Occipital lobe (tissue), 2 donors: Measurements from ENCODE around the gene ZNF74. TPM values are rescaled to one million over a fixed set of nuclear protein-coding genes. Genes with fewer than 3 reads are reported as not detected.
"Not testable (repeated sequence)": the region's sequence is repeated elsewhere in the genome, so short reads cannot be mapped to it uniquely, and the experiment has no call there.

ENCODE experiments used
- DNase-seq: peaks from one replicate; lab custom pipeline; 2025; lab: John Stamatoyannopoulos, UW
- total RNA-seq: library from RNA; depleted of rRNA; stranded (reverse); fragments of >200 nt; gene quantifications from one replicate; pipeline ENCODE4 v1.2.3, GENCODE V29; 2014

The ZNF74 gene
- total RNA-seq, 1 donor from 2014 or later: 46.2 TPM

DNA sequence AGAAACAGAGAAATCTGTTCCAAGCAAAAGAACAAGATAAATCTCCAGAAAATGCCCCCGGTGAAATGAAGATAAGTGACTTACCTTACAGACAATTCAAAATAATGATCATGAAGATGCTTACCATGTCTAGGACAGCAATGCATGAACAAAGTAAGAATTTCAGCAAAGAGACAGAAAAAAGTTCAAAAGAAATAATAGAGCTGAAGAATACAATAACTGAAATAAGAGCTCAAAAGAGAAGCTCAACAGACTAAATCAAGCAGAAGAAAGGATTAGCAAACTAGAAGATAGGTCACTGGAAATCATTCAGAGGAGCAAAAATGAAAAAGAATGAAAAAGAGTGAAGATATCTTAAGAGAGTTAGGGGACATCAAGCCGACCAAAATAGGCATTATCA is 19.8 kb upstream of the ZNF74 start:
- not testable (repeated sequence) for DNase-seq

GRCh38 chr22:20376281-20376680 is 17.7 kb upstream of the ZNF74 start:
- not testable (repeated sequence) for DNase-seq

GRCh38 chr22:20376983-20377382 is 17.0 kb upstream of the ZNF74 start:
- DNase-seq: not testable (repeated sequence)

DNA sequence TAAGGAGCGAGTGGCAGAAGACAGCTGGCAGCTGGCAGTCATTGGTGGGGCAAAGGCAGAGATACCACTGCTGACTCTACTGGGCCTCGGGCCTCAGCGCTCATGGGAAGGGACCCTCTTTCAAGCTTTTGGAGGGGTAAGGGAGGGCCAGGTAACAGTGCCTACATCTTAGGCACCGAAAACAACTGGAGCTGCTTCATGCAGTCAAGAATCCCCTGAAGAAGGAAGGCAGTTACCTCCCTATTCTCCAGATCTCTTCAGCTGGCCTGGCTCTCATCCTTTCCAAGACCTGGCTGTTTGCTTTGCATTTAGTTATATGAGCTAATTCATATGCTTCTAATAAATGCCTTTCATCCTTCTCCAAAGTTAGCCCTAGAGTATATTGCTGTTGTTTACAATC is 15.8 kb upstream of the ZNF74 start:
- no peak for DNase-seq

DNA sequence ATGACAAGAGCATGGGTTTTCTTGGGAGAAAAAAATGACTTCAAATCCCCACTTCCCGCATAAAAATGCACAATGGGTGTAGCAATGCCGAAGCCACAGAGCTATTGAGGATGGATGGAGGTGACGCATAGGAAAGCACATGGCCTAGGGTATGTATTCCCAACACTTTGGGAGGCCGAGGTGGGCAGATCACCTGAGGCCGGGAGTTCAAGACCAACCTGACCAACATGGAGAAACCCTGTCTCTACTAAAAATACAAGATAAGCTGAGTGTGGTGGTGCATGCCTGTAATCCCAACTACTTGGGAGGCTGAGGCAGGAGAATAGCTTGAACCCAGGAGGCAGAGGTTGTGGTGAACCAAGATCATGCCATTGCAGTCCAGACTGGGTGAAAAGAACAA is 15.3 kb upstream of the ZNF74 start:
- not testable (repeated sequence) for DNase-seq

DNA sequence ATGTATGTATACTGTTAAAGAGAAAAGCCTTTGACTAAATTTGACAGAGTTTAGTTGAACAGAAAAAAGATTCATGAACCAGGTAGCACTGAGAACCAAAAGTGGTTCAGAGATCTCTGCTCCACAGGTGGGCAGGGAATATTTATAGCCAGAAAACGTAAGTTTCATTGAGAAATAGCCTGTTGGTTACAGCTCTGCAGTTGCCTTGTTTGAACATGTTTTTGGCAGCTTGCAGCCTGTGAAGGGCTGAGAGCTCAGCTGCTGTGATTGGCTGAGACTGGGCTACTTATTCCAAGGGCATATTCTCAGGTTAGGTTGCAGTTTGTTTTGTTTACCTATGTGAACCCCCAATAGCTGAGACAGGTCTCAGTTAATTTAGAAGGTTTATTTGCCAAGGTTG is 13.5 kb upstream of the ZNF74 start:
- DNase-seq: no peak

GRCh38 chr22:20383538-20383937 is 10.4 kb upstream of the ZNF74 start:
- DNase-seq: no peak

DNA sequence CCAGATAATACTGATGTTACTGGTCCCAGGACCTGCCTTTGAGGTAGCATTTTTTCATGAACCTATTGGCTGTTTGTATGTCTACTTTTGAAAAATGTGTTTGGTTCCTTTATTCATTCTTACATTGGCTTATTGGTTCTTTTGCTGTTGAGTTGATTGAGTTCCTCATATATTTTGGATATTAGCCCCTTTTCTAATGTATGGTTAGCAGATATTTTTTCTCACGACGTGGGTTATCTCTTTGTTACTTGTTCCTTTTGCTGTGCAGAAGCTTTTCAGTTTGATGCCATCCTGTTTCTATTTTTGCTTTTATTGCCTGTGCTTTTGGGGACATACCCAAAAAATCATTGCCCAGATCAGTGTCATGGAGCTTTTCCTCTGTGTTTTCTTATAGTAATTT is 9.8 kb upstream of the ZNF74 start:
- no peak for DNase-seq

- no peak for DNase-seq
Measured at GRCh38 chr22:20384865-20385264, 9.1 kb upstream of the ZNF74 start.

DNA sequence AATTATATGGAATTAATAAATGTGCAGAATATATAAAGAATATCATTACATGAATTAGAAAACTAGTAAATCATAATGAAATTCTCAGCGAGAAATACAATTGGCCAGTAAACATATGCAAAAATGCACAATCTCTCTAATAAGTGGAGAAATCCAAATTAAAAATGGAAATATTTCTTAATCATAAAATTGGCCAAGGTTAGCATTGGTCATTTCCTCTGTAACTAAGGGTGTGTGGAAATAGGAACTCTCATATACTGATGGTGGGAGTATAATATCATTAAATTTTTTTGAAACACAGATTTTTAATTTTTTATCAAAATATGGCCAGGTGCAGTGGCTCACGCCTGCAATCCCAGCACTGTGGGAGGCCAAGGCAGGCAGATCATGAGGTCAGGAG is 7.6 kb upstream of the ZNF74 start:
- no peak for DNase-seq

- DNase-seq: no peak
Measured at GRCh38 chr22:20386972-20387371, 7.0 kb upstream of the ZNF74 start.

GRCh38 chr22:20388200-20388599 is 5.8 kb upstream of the ZNF74 start:
- DNase-seq: no peak

- no peak for DNase-seq
Measured at GRCh38 chr22:20389288-20389687, 4.7 kb upstream of the ZNF74 start.

- DNase-seq: no peak
Measured at GRCh38 chr22:20390394-20390907, 3.5 kb upstream of the ZNF74 start.

GRCh38 chr22:20391222-20391621 is 2.7 kb upstream of the ZNF74 start:
- no peak for DNase-seq

- not testable (repeated sequence) for DNase-seq
Measured at GRCh38 chr22:20392365-20392881, 1.5 kb upstream of the ZNF74 start.

DNA sequence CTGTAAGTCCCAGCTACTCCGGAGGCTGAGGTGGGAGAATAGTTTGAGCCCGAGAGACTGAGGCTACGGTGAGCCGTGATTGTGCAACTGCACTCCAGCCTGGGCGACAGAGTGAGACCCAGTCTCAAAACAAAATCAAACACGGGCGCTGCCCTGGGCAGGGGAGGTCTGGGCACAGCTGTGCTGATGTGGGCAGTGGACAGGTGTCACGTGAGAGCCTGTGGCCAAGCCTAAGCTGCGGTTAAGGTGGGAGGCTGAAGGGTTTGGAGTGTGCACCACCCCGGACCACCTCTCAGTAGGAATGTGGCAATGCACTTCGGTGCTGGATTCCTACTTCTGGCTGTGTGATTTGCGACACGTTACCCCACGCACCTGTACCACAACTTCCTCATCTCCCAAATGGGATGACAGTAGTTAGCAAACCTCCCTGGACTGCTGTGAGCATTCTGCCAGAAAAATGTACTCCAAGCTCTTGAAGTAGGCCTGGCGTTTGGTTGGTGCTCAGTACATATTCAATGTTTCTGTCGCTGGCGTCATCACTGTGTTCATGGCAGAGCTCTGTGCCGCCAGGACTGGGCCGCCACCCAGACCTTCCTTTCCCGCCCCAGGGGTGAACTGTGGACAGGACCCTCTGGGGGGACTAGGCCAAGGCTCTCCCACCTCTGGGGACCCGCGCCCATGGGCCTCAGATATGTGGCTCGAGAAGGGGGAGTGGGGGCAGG is 807 bp upstream of the ZNF74 start:
- DNase-seq: no peak

DNA sequence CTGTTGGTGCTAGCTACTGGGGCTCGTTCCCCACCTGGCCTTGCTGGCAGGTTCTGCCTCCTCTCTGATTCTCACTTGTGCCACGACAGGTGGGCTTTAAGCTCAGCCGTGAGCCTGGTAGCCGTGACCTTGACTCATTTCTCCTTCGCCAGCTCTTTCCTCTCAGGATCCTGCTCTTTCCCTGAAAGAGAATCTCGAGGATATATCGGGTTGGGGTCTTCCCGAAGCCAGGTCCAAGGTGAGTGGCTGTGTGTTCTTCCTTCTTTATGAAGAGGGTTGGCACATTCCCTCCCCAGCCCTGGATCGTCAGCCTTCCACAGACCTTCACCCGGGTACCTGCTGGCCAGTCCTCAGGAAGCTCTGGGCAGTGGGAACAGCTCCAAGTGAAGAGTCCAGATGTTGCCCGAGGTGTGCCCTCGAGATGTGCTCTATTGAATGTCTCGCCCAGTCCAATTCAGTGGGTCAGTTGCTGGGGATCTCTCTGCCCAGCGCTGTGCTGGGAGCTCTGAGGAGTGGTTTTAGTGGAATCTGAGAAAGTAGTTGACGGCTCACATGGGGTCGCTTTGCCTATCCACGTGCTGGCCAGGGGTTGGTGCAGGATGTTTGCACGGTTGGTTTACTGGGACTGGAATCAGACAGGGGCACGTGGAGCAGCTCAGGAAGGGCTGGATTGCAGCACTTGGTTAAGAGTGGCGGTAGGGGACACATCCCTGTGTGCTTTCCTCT is 1.4 kb downstream of the ZNF74 start:
- no peak for DNase-seq

DNA sequence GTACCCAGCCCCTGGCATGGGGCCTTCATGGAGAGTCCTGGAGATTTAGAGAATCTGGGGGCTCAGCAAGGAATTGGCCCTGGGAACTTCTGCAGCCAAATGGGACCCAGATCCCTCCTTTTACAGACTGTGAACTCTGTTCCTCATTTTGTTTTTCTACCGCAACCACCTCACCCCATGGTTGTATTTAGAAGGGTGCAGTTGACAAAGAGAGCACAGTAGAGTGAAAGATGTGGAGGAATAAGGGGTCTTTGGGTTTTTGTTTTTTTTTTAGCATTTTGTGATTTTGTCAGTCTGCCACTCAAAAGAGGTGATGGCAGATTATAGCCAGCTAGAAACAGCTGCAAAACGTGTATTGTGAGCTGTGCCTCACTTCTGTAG is 1.9 kb downstream of the ZNF74 start:
- no peak for DNase-seq

DNA sequence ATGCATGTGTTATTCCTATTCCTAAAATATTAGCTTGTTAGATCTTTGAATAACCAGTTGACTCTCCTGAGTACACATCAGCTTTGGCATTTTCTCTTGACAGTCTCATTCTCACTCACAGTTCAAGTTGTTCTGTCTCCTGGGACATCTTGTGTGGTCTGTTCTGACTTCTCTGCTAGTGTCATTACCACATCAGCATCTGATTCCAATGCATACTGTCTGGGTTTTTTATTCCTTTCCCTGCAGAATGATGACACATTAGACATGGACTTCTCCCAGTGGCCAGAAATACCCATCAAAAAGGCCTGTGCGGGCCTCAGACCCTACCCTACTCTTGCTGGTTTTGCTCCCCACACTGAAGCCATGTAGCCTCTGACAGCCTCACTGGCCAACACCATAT is 2.7 kb downstream of the ZNF74 start:
- DNase-seq: no peak

DNA sequence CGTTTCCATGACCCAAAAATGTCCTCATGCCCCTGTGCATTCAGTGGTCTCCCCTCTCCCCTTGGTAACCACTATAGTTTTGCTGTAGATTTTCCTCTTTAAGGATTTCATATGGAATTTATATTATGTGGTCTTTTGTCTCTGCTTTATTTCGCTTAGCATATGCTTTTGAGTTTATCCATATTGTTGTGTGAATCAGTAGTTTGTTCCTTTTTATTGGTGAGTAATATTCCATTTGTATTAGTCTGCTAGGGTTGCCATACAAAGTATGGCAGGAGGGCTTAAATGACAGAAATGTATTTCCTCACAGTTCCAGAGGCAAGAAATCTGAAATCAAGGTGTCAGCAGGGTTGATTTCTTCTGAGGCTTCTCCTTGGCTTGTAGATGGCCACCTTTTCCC is 3.5 kb downstream of the ZNF74 start:
- DNase-seq: no peak

GRCh38 chr22:20398420-20398819 is 4.5 kb downstream of the ZNF74 start:
- no peak for DNase-seq
